ENCODE measurements around the gene HNF1A. TPM values are rescaled to one million over a fixed set of nuclear protein-coding genes. Genes with fewer than 3 reads are reported as not detected.
"Not testable (repeated sequence)": the region's sequence is repeated elsewhere in the genome, so short reads cannot be mapped to it uniquely, and the experiment has no call there.

HNF1A gene
- polyA plus RNA-seq, 1 donor from 2014 or later: not detected

DNA sequence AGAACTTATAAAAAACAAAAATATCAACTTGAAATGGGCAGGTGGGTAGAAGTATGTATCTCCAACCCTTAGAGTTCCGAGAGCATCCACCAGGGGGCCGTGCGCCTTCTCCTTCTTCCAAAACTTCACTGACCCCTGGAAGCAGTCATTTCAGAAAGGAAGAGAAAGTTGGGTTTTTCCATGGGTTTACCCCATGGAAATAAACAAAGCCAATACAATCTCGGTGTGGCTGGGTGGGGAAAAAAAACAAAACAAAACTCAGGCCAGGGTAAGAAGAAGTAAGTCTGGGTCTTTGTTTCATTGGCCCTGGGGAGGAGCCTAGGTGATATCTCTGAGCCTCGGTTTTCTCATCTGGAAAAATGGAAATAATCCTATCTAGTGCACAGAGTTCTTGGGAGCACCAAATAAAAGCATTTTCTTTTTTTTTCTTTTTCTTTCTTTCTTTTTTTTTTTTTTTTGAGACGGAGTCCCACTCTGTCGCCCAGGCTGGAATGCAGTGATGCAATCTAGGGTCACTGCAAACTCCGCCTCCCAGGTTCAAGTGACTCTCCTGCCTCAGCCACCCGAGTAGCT, 33.6 kb upstream of the HNF1A start:
- Mint-ChIP-seq H3K4me3 (no peak overlapping the region), H3K27ac (no peak overlapping the region), H3K4me1 (no peaks in the 10 kb centered on the region), H3K9me3 (peaks cover 0 to 3% (median 0%) of the 10 kb centered on the region in 3 donors), H3K27me3 (peaks cover under 1% of the 10 kb centered on the region), H3K36me3 (no peaks in the 10 kb centered on the region)

DNA sequence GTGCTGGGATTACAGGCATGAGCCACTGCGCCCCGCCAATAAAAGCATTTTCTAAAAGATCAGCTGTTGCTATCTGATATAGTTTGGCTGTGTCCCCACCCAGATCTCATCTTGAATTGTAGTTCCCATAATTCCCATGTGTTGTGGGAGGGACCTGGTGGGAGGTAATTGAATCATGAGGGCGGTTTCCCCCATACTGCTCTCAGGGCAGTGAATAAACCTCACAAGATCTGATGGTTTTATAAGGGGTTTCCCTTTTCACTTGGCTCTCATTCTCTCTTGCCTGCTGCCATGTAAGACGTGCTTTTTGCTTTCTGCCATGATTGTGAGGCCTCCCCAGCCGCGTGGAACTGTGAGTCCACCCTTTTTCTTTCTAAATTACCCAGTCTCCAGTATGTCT, 32.8 kb upstream of the HNF1A start:
- H3K4me3 Mint-ChIP-seq, H3K27me3 Mint-ChIP-seq, H3K4me1 Mint-ChIP-seq, H3K27ac Mint-ChIP-seq, H3K36me3 Mint-ChIP-seq, H3K9me3 Mint-ChIP-seq: not testable (repeated sequence)

DNA sequence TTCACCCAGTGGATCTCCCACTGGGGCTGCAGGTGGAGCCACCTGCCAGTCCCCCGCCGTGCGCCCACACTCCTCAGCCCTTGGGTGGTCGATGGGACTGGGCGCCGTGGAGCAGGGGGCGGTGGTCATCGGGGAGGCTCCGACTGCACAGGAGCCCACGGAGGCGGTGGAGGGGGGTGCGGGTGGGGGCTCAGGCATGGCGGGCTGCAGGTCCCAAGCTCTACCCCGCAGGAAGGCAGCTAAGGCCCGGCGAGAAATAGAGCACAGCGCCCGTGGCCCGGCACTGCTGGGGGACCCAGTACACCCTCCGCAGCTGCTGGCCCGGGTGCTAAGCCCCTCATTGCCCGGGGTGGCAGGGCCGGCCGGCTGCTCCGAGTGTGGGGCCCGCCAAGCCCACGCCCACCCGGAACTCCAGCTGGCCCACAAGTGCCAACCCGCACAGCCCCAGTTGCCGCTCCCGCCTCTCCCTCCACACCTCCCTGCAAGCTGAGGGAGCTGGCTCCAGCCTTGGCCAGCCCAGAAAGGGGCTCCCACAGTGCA, 28.0 kb upstream of the HNF1A start:
- not testable (repeated sequence) for H3K9me3 Mint-ChIP-seq, H3K4me1 Mint-ChIP-seq, H3K36me3 Mint-ChIP-seq, H3K27ac Mint-ChIP-seq, H3K27me3 Mint-ChIP-seq, H3K4me3 Mint-ChIP-seq

DNA sequence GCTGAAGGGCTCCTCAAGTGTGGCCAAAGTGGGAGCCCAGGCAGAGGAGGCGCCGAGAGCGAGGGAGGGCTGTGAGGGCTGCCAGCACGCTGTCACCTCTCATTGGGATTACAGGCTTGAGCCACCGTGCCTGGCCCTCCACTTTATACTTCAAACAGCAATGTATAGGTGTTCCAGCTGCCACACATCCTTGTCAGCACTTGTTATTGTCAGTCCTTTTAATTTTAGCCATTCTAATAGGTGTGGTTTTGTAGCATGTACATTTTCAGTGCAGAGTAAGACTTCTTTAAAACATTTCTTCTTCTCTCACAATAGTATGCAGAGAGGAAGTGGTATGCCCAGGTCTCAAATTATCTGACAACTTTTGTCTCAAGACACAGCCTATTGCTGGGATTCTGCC, 27.5 kb upstream of the HNF1A start:
- Mint-ChIP-seq H3K4me1 (no peaks in the 10 kb centered on the region), H3K36me3 (no peaks in the 10 kb centered on the region), H3K9me3 (peaks cover 0 to under 1% (median 0%) of the 10 kb centered on the region in 3 donors), H3K4me3 (no peak overlapping the region), H3K27me3 (no peaks in the 10 kb centered on the region), H3K27ac (no peak overlapping the region)

DNA sequence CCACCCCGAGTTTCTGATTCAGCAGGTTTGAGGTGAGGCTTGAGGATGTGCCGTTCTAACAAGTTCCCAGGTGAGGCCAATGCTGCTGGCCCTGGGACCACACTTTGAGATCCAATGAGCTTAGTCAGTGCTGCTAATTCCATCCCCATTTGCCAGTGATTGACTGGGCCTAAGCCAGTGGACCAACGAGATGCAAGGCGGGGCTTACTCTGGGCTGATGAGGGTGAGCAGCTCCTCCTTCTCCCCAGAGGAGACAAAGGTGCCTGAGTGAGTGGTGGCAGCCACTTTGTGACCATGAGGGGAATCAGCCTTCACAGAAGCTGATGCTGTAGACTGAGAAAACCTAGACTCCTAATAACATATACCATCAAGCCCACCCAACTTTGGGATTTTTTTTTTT, 23.1 kb upstream of the HNF1A start:
- no peaks in the 10 kb centered on the region for H3K36me3 Mint-ChIP-seq
- peaks cover 7% of the 10 kb centered on the region for H3K27me3 Mint-ChIP-seq
- peaks cover 0 to 3% (median 0%) of the 10 kb centered on the region in 3 donors for H3K4me1 Mint-ChIP-seq
- H3K27ac Mint-ChIP-seq: no peak overlapping the region
- no peaks in the 10 kb centered on the region for H3K9me3 Mint-ChIP-seq
- no peak overlapping the region for H3K4me3 Mint-ChIP-seq

DNA sequence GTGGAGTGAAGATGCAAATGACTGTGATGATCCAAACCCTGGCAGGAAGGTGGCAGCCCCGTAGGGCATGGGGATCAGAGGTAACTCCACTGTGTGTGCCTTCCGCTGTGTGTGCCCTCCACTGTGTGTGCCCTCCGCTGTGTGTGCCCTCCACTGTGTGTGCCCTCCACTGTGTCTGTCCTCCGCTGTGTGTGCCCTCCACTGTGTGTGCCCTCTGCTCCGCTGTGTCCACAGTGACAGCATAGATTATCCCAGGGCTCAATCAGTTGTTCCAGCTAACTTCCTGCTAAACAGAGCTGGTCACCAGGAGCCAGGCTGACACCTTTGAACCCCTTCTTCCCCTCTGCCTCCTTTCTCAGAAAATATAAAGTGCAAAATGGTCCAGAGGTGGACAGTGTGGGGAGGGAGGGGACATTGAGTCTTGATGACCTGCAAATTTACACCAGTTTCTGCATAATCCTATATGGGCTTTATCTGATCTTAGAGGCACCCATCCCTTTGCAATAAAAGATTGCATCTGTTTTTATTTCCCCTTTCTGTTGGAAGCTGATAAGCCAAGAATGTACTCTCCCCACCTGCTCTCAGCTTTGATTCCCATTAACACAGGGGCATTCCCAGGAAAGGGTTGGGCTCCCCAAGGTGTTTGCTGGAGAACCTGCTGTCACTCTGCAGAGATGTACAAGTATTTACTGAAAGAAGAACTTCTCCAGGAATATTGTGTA, 21.6 kb upstream of the HNF1A start:
- H3K4me3 Mint-ChIP-seq: no peak overlapping the region
- peaks cover 7% of the 10 kb centered on the region for H3K27me3 Mint-ChIP-seq
- no peaks in the 10 kb centered on the region for H3K9me3 Mint-ChIP-seq
- H3K27ac Mint-ChIP-seq: no peak overlapping the region
- no peaks in the 10 kb centered on the region for H3K36me3 Mint-ChIP-seq
- peaks cover 0 to 9% (median 2%) of the 10 kb centered on the region in 3 donors for H3K4me1 Mint-ChIP-seq

DNA sequence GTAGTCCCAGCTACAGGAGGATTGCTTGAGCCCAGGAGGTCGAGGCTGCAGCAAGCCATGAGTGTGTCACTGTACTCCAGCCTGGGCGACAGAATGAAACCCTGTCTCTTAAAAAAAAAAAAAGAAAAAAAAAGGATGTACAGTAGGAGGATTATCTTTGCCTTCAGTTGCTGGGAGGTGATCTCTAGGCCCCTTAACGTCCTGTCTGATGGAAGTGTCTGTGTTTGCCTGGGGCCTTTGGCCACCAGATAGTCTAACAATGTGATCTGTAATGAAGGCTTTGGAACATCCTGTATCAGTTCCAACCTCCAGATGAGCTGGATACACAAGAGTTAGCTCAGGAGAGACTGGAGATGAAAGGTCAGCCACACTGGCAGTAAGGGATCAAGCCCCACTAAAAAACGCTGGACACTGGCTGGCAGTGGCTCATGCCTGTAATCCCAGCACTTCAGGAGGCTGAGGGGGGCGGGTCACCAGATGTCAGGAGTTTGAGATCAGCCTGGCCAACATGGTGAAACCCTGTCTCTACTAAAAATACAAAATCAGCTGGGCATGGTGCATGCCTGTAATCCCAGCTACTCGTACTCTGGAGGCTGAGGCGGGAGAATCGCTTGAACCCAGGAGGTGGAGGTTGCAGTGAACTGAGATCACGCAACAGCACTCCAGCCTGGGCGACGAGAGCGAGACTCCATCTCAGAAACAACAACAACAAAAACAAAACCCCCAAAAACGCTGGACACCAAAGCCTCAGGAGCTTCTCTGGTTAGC, 19.0 kb upstream of the HNF1A start:
- H3K36me3 Mint-ChIP-seq: no peaks in the 10 kb centered on the region
- H3K27me3 Mint-ChIP-seq: peaks cover 12% of the 10 kb centered on the region
- no peaks in the 10 kb centered on the region for H3K9me3 Mint-ChIP-seq
- peaks cover 0 to 9% (median 2%) of the 10 kb centered on the region in 3 donors for H3K4me1 Mint-ChIP-seq
- peak overlapping the region in 1 of 4 donors; percentile 7 for H3K4me3 Mint-ChIP-seq
- H3K27ac Mint-ChIP-seq: no peak overlapping the region

DNA sequence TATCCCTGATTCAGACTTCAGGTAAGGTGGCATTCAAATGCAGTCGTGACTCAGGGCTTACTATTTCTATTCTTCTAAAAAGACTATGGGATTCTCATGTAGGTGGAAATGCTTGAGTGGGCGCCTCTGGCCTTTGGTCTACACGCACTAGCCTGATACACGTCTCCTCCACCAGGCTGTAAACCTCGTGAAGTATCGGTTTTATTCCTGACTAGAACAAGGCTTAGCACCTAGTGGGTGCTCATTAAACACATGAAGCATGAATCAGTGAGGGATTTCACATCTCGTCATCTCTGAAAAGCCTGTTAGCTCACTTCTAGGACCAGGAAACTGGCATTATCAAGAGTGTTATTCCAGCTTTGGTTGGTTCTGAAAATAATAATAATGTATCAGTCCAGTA, 17.7 kb upstream of the HNF1A start:
- peaks cover 12% of the 10 kb centered on the region for H3K27me3 Mint-ChIP-seq
- peaks cover 0 to 9% (median 2%) of the 10 kb centered on the region in 3 donors for H3K4me1 Mint-ChIP-seq
- H3K4me3 Mint-ChIP-seq: no peak overlapping the region
- no peaks in the 10 kb centered on the region for H3K9me3 Mint-ChIP-seq
- H3K27ac Mint-ChIP-seq: peak overlapping the region in 1 of 3 donors; percentile 10
- H3K36me3 Mint-ChIP-seq: no peaks in the 10 kb centered on the region

DNA sequence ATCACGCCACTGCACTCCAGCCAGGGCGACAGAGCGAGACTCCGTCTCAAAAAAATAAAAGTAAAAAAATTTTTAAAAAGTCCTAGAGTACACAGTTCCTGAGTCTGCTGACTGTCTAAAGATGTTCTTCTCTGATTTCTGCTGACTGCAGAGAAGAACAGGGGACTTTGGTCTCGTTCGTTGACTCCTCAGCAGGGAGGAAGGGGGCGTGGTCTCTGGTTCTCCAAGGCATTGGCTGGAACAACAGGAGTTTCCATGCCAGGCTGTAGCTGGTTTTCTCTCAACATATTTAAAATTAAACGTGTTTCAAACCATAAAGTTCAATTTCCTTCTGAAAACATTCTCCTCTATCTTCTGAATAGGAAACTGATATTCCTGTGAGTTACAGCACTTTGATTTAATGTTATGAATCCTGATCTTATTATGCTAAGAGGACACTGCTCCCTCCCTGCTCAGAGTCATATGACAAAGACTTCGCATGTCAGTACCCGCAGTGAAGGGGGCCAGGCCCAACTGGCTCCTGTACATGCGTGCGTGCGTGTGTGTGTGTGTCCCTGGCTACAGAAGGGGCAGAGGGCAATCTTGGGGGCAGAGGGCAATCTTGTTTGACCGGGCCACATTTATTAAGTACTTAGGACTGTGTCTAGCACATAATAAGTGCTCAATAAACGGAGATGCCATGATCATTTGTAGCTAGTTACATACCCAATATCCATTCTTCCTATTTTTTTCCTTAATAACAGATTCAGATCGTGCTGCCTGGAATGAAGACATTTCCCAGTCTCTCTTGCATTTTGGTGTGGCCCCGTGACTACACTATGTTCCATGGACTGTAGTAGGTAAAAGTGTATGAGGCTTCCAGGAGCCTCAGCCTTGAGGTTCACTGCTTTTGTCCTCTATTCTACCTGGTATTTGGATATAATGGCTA, 16.5 kb upstream of the HNF1A start:
- Mint-ChIP-seq H3K4me3 (no peak overlapping the region), H3K27me3 (peaks cover 12% of the 10 kb centered on the region), H3K4me1 (peaks cover 0 to 9% (median 6%) of the 10 kb centered on the region in 3 donors), H3K9me3 (no peaks in the 10 kb centered on the region), H3K27ac (no peak overlapping the region), H3K36me3 (no peaks in the 10 kb centered on the region)

DNA sequence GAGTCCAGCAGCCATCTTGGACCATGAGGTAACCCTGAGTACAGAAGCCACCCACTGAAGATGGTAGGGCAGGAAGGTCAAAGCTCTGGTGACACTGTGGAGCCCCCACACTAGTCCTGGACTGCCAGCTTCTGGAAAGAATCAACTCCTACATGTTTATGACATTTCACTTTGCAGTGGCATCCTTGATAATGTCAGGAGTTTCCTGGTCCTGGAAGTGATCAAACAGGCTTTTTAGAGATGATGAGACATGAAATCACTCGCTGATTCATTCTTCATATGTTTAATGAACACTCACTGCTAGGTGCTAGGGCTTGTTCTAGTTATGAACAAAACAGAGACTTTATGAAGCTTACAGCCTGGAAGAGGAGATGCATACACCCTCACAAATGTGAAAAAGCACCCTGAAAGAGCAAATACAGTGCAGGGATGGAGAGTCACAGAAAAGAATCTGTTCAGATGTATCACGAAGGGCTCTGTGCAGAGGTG, 15.8 kb upstream of the HNF1A start:
- Mint-ChIP-seq H3K36me3 (no peaks in the 10 kb centered on the region), H3K4me1 (peaks cover 0 to 9% (median 9%) of the 10 kb centered on the region in 3 donors), H3K4me3 (no peak overlapping the region), H3K27me3 (peaks cover 8% of the 10 kb centered on the region), H3K9me3 (no peaks in the 10 kb centered on the region), H3K27ac (no peak overlapping the region)

DNA sequence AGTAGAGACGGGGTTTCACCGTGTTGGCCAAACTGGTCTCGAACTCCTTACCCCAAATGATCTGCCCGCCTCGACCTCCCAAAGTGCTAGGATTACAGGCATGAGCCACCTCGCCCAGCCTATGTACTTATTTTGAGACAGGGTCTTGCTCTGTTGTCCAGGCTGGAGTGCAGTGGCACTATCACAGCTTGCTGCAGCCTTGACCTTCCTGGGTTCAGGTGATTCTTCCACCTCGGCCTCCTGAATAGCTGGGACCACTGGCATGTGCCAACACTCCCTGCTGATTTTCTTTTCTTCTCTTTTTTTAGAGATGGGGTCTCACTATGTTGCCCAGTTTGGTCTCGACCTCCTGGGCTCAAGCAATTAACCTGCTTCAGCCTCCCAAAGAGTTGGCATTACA, 14.0 kb upstream of the HNF1A start:
- peak overlapping the region in 1 of 4 donors; percentile 43 for H3K4me3 Mint-ChIP-seq
- H3K4me1 Mint-ChIP-seq: peaks cover 0 to 9% (median 9%) of the 10 kb centered on the region in 3 donors
- H3K9me3 Mint-ChIP-seq: no peaks in the 10 kb centered on the region
- H3K27me3 Mint-ChIP-seq: peaks cover 6% of the 10 kb centered on the region
- H3K36me3 Mint-ChIP-seq: no peaks in the 10 kb centered on the region
- no peak overlapping the region for H3K27ac Mint-ChIP-seq

DNA sequence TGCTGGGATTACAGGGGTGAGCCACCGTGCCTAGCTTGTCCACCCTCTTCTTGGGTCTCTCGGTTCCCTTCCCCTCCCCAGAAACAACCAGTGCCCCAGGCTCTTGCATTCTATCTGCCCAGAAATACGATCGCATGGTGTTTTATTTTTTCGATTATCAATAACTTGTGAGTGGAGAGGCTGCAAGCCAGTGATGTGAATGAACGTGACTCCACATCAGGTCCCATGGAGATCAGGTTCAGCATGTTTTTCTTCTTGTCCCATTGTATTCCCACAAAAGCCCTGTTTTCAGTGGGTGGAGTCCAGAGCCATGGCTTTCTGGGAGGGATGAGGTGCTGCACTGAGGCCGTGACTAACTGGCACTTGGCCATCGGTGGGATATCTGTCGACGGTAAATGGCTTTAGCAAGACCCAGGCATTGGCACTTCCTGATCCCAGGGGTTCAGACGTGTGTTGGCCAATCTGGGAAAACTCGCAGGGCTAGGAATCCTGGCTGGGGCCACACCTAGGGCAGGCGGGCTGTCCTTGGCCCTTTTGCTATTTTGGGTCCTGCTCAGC, 12.7 kb upstream of the HNF1A start:
- no peak overlapping the region for H3K27ac Mint-ChIP-seq
- no peaks in the 10 kb centered on the region for H3K36me3 Mint-ChIP-seq
- H3K4me1 Mint-ChIP-seq: peaks cover 0 to 8% (median 3%) of the 10 kb centered on the region in 3 donors
- no peak overlapping the region for H3K4me3 Mint-ChIP-seq
- H3K9me3 Mint-ChIP-seq: no peaks in the 10 kb centered on the region
- H3K27me3 Mint-ChIP-seq: peaks cover 7% of the 10 kb centered on the region

DNA sequence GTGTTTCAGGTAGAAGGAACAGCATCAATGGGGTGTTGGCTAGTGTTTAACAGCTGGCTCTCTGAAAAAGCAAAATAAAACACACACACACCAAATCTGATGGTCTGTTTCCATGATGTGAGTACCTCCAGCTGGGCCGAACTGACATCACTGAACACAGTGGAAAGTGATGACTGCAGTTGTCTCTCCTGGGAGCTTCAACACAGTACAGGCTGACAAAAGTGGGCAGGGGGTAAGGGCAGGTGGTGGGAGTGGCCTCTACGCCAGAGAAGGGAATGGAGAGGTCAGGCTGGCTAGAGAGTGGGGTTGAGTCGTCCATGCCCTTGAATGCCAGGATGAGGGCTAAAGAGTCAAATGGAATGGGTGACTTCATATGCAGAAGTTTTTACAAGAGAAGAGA, 8.0 kb upstream of the HNF1A start:
- H3K27me3 Mint-ChIP-seq: peaks cover 1% of the 10 kb centered on the region
- no peaks in the 10 kb centered on the region for H3K9me3 Mint-ChIP-seq
- no peak overlapping the region for H3K27ac Mint-ChIP-seq
- H3K36me3 Mint-ChIP-seq: no peaks in the 10 kb centered on the region
- peaks cover 0 to 7% (median 6%) of the 10 kb centered on the region in 3 donors for H3K4me1 Mint-ChIP-seq
- H3K4me3 Mint-ChIP-seq: no peak overlapping the region
